Measurements from ENCODE around the gene AKAP14. TPM values are rescaled to one million over a fixed set of nuclear protein-coding genes. Genes with fewer than 3 reads are reported as not detected.

AKAP14 gene
- total RNA-seq = not detected
- polyA plus RNA-seq = not detected

DNA sequence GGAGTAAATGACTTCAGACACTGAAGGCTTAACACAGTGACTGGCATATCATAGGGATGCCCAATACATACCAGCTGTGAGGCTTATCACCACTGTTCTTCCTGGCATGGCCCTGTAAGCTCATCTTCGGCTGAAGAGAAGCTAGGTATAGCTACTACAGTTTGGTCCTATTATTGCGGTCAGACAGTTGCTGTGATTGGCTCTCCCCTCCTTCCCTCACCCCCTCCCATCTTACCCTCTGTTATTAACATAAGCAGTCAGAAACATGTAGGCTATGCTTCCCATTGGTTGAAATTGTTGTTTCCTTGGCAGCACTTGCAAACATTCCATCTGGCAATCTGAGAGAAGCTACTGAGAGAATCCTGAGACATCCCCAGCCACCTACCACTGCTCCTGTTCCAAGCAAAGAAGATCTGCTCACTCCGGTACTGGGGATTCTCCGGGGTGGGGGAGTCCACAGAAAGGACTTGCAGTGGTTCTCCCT, at the start of gene AKAP14:
Gene AKAP14, plus strand, starts transcription at position 51 of the 484 bp plus-strand sequence. CDS start 7,331 bp downstream, outside the sequence.
- Histone ChIP-seq H3K27ac (ENCODE audit: low read depth in 1 of 2, low read length in 2 of 2) (no peak within 1 kb of the TSS), H3K27me3 (ENCODE audit: control insufficient read depth in 4 of 4, insufficient read depth in 4 of 4, low read length in 3 of 4) (no peaks in the 10 kb centered on the region), H3K36me3 (ENCODE audit: control insufficient read depth in 4 of 4, insufficient read depth in 3 of 4, low read depth in 1 of 4, low read length in 3 of 4) (no peaks in the 10 kb centered on the region), H3K9me3 (ENCODE audit: control insufficient read depth in 4 of 4, low read length in 3 of 4) (no peaks in the 10 kb centered on the region), H3K4me3 (ENCODE audit: low read depth in 1 of 3, low read length in 3 of 3) (no peak within 1 kb of the TSS), H3K9ac (ENCODE audit: low read depth in 1 of 2, low read length in 2 of 2) (no peak within 1 kb of the TSS), H3K4me1 (ENCODE audit: control insufficient read depth in 4 of 4, insufficient read depth in 4 of 4, low read length in 3 of 4) (no peaks in the 10 kb centered on the region)
- no peak for DNase-seq (ENCODE audit: low spot score)
- TF ChIP-seq, protein P1, sequence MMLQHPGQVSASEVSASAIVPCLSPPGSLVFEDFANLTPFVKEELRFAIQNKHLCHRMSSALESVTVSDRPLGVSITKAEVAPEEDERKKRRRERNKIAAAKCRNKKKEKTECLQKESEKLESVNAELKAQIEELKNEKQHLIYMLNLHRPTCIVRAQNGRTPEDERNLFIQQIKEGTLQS (IDR thresholded peaks at IDR 0.05) = no peak
- TF ChIP-seq EGR1 (IDR thresholded peaks at IDR 0.05; ENCODE audit: low read depth in 2 of 2) (no peak), YY1 (IDR thresholded peaks at IDR 0.05) (no peak), RXRA (IDR thresholded peaks at IDR 0.05) (no peak), FOXA1 (IDR thresholded peaks at IDR 0.05) (no peak), FOXA2 (IDR thresholded peaks at IDR 0.05) (no peak), RAD21 (IDR thresholded peaks at IDR 0.05) (no peak), NR2F2 (IDR thresholded peaks at IDR 0.05) (no peak), HNF4G (IDR thresholded peaks at IDR 0.05) (no peak), GABPA (IDR thresholded peaks at IDR 0.05 in 1 of 2, conservative IDR thresholded peaks at IDR 0.05 in 1 of 2) (no peak)
- TF ChIP-seq, protein P2, sequence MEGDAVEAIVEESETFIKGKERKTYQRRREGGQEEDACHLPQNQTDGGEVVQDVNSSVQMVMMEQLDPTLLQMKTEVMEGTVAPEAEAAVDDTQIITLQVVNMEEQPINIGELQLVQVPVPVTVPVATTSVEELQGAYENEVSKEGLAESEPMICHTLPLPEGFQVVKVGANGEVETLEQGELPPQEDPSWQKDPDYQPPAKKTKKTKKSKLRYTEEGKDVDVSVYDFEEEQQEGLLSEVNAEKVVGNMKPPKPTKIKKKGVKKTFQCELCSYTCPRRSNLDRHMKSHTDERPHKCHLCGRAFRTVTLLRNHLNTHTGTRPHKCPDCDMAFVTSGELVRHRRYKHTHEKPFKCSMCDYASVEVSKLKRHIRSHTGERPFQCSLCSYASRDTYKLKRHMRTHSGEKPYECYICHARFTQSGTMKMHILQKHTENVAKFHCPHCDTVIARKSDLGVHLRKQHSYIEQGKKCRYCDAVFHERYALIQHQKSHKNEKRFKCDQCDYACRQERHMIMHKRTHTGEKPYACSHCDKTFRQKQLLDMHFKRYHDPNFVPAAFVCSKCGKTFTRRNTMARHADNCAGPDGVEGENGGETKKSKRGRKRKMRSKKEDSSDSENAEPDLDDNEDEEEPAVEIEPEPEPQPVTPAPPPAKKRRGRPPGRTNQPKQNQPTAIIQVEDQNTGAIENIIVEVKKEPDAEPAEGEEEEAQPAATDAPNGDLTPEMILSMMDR (IDR thresholded peaks at IDR 0.05; ENCODE audit: low read depth, low read length, missing input control) = no peak
- TF ChIP-seq, protein P3, sequence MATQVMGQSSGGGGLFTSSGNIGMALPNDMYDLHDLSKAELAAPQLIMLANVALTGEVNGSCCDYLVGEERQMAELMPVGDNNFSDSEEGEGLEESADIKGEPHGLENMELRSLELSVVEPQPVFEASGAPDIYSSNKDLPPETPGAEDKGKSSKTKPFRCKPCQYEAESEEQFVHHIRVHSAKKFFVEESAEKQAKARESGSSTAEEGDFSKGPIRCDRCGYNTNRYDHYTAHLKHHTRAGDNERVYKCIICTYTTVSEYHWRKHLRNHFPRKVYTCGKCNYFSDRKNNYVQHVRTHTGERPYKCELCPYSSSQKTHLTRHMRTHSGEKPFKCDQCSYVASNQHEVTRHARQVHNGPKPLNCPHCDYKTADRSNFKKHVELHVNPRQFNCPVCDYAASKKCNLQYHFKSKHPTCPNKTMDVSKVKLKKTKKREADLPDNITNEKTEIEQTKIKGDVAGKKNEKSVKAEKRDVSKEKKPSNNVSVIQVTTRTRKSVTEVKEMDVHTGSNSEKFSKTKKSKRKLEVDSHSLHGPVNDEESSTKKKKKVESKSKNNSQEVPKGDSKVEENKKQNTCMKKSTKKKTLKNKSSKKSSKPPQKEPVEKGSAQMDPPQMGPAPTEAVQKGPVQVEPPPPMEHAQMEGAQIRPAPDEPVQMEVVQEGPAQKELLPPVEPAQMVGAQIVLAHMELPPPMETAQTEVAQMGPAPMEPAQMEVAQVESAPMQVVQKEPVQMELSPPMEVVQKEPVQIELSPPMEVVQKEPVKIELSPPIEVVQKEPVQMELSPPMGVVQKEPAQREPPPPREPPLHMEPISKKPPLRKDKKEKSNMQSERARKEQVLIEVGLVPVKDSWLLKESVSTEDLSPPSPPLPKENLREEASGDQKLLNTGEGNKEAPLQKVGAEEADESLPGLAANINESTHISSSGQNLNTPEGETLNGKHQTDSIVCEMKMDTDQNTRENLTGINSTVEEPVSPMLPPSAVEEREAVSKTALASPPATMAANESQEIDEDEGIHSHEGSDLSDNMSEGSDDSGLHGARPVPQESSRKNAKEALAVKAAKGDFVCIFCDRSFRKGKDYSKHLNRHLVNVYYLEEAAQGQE (IDR thresholded peaks at IDR 0.05) = no peak
- TF ChIP-seq, protein P4, sequence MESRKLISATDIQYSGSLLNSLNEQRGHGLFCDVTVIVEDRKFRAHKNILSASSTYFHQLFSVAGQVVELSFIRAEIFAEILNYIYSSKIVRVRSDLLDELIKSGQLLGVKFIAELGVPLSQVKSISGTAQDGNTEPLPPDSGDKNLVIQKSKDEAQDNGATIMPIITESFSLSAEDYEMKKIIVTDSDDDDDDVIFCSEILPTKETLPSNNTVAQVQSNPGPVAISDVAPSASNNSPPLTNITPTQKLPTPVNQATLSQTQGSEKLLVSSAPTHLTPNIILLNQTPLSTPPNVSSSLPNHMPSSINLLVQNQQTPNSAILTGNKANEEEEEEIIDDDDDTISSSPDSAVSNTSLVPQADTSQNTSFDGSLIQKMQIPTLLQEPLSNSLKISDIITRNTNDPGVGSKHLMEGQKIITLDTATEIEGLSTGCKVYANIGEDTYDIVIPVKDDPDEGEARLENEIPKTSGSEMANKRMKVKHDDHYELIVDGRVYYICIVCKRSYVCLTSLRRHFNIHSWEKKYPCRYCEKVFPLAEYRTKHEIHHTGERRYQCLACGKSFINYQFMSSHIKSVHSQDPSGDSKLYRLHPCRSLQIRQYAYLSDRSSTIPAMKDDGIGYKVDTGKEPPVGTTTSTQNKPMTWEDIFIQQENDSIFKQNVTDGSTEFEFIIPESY (IDR thresholded peaks at IDR 0.05) = no peak
- TF ChIP-seq, protein P5, sequence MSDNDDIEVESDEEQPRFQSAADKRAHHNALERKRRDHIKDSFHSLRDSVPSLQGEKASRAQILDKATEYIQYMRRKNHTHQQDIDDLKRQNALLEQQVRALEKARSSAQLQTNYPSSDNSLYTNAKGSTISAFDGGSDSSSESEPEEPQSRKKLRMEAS (IDR thresholded peaks at IDR 0.05) = no peak
- 67% methylated on average over 4 of the region's 4 CpGs for WGBS
